Islet of Langerhans (tissue), 1 donor: ENCODE measurements around the gene EVA1A.

Experiments
- FAIRE-seq: peaks from one replicate; lab custom pipeline; 2011; peaks lifted over from hg19 to GRCh38; lab: Jason Lieb, UNC

EVA1A gene

DNA sequence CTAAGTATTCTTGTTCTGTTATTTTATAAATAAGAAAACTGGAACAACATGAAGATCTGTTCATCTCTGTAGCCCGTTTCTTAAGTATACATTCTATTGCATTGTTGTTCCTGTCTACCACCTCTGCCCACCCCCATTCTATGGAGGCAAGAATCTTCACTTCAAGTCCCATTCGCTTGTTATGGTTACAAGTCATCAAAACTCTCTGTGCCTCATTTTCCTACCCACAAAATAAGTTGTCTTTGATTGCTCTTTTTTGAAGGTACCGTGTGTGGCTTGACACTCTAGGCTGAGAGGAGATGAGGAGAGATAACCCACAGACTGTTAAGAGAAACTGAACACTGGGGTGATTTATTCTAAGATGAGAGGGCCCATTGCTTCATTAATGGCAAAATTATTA, 2.9 kb upstream of the EVA1A start:
- FAIRE-seq = no peak

DNA sequence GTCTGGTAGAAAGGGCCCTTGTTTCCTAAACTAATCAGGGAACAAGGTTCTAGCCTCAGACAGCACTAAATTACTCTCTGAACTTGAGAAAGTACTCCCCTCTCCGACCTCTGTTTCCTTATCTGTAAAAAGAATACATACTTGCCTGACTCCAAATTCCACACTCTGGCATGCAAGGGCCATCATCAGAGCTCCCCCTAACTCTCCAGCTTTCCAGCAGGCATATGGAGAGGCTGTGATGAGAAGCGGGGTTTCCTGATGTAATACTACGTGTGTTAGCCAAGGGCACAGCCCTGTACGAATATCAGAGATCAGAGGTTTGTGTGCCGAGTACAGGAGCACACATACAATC, 1.8 kb upstream of the EVA1A start:
- FAIRE-seq = no peak

DNA sequence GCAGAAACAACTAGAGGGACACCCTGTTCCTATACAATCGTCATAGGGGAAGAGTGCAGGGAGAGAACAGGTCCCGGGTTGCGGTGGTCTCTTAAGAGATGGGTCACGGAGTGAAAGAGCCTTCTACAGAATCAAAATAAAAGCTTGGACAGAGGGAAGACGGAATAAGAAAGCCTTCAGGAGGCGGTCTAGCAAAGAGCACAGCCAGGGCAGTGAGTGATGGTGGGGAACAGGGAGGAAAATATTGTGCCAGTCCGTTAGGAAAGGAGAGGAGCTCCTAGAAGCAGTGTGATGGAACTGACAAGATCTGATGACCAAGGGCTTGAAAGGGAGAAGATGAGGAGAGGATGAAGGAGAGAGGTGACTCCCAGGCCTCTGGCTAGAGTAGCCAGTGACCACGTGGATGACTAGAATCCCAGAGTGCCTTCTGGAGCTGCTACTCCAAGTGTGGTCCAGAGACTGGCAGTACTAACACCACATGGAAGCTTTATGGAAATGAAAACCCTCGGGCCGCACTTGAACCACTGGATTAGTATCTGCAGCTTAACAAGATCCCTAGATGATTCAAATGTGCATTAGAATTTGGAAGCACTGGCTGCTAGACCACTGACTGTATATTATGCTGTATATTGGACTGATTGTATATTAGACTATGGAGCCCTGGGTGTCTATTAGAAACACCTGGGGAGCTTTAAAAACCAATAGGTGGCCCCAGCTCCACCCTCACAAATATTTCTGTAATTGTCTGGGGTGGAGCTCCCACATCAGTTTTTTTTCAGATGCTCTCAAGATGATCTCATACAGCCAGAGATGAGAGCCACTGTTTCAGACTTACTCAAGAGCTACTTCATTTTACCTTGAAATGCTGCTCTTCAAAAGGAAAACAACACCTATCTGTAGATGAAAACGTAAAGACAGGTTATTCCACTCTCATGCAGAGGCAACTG, 1.1 kb upstream of the EVA1A start:
- FAIRE-seq = no peak

DNA sequence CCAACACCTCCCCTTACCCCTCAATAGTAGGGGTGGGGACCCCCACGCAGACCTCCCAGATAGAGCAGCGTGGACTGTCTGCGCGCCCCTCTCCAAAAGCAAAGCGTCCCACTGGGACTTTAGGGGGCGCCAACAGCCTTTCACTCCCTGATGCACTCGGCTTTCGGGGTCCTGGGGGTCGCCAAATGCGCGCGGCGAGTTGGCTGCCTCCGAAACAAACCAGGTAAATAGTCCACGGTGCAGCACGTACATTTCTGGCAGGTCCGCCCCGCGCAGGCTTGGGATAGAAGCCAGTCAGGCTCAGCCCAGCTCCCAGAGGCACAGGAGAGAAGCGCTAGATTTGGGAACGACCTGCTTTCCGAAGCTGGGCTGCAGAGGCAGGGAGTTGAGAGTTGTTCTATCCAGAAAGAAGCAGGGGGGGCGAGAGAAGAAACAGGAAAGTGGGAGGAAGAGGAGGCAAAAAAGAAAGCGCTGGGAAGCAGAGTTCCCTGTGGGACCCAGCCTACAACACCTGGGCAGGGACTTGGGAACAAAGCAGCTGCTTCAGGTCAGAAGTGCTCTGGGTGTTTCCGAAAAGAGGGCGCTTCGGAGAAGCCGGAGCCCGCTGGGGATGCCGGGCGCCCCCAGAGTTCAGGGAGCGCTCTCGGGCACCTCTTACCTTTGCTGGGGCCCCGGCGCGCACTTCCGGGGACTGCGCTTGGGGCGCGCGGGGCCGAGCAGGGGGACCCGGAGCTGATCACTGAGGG, 544 bp downstream of the EVA1A start:
- no peak for FAIRE-seq

DNA sequence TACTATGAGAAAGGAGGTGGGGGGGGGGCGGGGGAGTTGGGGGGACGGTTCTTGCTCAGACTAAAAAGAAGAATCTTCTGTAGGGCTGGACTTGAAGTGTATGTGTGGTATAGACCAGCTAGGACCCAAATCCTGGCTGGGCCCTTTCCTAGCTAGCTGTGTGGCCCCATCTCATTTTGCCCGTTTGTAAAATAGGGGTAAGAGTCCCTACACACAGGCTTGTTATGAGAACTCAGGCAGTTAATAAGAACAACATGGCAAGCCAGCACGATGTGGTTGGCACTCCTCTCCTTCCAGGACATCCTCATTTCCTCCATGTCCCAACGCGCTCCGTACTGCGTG, 1.1 kb downstream of the EVA1A start:
- FAIRE-seq = no peak

DNA sequence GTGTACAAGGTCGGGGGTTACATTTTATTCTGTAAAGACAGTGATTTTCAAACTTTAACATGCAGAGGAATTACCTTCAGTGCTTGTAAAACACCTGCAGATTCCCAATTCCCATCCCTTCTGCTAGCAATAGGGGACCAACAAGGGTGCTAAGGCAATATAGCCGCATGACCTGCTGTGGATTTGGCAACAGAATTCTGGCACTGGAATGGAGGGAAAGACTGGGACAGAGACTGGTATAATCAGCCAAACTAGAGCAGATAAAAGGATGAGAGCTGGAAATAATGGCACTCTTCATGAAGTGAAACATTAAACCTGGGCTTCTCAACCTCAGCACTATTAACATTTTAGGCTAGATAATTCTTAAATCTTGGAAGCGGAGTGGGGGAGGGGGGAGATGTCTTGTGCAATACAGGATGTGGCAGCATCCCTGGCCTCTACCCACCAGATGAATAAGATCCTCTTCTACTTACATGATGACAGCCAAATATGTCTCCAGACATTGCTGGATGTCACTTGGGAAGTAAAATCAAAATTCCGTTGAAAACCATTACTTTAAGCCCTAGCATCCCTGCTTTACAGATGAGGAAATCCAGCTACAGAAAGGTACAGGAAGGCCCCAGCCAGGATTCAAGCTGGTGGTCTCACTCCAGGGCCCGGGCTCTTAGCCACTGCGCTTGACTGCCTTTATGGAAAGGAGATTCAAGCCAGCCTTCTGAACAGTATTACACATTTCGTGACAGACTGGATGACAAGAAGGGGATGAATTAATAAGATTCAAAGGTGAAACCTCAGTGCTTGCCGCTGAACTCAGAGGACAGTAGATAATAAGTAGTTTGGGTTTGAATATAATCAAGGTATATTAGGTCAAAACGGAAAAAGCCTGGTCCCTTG, 1.7 kb downstream of the EVA1A start:
- no peak for FAIRE-seq

DNA sequence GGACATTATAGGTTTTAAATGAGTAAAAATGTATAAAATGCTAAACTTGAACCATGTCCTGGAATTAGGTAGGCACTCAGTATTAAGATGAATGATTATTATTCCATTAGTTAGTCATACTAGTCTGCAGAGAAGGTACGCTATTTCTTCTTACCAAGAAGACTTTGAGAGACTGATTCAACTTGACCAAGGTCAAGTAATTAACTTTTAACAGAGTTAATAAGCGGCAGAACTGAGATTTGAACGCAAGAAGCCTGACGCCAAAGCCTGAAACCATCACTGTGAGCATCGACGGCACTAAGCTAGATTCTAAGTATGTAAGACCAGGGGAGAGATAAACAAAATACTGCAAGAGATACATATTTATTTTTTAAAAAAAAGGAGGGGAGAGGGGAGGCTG, 2.6 kb downstream of the EVA1A start:
- no peak for FAIRE-seq

DNA sequence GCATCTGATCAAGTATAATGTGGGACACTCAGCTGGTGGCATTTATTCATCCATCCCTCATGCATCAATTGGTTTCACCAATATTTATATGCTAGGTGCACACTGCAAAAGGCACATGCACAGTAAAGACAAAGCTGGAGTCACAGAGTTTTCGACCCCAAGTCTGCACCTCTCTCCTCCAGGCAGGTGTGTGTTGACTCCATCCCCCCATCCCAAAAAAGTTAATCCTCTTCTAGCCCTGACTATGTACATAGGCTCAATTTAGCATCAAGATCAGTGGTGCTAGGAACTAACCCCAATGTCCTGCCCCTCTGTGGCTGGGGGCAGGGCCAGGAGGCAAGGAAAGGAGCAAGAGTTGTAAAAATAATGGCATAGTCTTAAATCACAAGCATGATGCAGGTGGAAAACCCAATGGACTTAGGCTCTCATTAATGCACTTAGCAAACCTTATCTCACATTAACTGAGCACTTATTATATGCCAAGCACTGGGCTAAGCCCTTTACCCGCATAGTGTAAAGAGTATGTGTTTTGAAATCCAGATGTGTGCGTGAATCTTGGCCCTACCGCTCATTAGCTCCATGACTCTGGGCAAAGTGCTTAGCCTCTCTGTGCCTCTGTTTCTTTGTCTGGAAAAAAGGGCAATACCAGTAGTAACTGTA, 3.1 kb downstream of the EVA1A start:
- FAIRE-seq = no peak

DNA sequence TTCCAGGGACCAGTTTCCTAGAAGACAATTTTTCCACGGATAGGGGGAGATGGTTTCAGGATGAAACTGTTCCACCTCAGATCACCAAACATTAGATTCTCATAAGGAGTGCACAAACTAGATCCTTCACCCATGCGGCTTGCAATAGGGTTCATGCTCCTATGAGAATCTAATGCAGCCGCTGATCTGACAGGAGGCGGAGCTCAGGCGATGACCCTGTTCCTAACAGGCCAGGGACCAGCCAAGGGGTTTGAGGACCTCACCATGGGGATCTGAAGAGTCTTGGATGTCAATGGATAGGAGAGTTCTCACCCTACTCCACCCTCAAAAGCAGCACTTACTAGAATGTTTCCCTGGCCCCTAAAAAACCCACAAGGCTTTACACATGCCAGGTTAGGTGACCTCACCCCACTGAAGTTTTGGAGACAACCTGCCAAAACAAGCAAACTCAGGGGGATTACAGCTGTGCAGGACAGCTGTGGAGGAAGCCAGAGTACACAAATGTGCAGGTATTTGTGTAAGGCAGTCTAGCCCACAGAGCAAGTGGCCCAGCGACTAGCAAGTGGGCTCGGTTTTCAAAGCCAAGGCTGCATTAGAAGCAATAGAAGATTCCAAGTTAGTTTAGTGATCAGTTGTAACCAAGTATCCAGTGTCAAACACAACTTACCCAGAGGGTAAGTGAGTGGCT, 3.9 kb downstream of the EVA1A start:
- FAIRE-seq = no peak

DNA sequence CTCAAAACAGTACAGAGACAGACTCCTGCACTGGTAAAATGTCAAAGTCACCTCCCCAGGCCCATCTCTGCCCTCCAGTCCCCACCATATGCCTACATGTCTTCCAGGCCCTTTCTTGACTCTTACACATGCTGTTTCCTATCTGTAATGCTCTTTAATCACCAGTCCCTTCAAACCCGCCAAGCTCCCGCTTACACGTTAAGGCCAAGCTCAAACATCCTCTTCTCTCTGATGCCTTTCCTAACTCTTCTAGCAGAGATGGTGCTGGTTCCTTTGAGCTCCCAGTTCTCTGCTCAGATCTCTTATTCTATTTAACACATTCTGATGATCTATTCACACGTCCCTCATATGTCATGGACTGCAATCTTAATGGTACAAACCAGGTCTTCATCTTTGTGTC, 5.0 kb downstream of the EVA1A start:
- no peak for FAIRE-seq

DNA sequence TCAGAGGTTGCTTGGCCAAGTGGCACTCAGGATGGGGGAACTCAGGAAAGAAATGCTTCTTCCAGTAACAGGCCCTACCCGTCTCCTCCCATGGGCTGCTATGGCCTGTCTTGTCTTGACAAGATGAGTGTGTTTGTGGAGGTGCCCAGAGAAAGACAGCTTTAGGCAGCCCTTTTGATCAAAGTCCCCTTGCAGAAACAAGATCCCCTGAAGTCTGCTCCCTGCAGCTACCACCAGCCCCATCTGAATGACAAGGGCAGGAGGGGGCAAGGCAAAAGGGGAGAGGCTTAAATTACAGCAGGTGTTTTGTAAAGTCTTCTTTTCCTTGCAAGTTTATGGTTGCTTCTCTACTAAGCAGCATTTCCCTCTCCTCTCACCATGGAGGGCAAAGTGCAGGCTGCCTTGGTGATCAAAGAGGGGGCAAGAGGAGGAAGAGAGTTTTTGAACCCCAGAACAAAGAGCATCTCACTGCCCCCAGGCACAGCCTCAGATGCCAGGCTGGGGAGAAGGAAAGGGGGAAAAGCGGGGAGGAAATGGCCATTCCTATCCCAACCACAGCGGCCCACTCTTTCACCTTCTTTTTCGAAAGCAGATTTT, 6.7 kb downstream of the EVA1A start:
- FAIRE-seq = no peak

DNA sequence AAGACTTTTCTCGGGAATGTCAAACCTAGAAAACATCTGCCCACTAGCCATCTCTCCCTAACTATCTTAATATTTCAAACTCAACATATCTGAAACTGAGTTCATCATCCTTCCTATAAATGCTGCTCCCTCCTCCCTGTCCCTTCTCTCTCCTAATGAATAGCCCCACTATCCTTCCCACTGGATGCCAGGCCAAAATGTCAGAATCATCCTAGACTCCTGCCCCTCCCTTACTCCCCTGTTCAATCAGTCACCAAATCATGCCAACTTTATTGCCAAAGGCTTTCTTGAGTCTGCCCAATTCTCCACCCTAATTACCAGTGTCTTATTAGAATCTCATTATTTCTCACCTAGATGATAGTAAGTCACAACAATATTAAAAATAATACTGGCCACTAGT, 8.5 kb downstream of the EVA1A start:
- no peak for FAIRE-seq

DNA sequence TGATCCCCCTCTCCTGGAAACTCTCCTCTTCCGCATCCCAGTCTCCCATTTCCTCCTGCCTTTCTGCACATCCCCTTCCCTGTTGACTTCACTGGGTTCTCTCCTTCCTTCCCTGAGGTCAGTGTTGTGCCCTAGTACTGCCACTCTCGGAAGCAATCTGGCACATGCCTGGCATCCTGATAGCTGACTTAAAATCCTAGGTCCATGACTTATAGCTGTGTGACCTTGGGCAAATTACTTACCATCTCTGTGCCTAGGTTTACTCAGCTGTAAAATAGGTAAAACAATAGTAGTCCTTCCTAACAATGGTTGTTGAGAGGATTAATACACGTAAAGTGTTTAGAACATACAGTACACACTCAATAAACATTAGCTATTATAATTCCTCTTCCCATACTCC, 9.3 kb downstream of the EVA1A start:
- FAIRE-seq = no peak

DNA sequence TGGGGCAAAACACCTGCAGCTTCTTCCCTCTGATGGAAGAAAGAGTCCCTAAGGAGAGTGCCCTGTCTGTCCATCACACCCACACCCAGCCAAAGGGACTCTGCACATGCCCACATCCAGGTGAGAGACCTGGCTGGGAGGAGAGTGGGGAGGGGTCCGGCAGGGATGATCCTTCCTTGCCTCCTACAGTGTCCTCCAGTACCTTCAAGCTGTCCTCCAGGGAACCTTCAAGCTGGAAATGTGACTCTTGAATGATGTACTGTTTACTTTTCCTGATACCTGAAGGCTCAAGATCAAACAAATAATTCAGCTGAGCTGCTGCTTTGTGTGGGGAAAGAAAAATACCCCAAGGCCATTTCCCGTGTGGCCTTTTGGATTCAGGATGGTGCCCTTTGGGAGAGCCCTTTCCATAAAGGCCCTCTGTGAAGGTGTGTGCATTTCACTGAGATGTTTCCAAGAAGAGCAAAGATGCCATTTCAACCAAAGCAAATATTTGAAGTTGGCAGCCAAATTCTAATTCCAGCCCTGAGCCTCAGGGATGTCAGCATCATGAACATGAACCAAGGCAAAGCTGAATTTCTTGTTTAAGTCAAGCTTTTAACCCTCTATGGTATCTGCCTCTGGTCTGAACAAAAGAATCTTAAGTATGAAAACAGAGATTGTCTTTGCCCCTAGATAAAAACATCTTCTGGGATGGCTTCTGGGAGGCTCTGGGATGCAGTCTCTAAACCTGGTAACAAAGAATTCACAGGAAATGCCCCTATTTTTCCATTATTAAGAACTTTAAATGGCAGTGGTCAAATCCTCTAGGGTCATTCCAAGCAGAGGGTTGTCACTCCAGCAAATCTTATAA, 11.1 kb downstream of the EVA1A start:
- no peak for FAIRE-seq

DNA sequence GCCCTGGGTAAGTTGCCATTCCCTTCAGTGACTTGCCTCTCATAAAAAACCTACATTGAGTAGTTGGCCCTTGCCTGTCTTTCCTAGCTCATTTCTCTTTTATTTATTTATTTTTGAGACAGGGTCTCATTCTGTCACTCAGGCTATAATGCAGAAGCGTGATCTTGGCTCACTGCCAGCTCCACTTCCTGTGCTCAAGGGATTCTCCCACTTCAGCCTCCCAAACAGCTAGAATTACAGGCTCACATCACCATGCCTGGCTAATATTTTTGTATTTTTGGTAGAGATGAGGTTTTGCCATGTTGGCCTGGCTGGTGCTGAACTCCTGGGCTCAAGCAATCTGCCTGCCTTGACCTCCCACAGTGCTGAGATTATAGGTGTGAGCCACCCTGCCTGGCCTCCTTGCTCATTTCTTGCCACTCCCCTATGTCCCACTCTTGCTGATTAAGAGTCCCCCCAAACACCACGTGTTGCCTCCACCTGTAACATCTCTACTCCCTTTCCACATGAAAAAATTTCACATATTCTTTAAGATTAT, 12.6 kb downstream of the EVA1A start:
- FAIRE-seq = no peak

DNA sequence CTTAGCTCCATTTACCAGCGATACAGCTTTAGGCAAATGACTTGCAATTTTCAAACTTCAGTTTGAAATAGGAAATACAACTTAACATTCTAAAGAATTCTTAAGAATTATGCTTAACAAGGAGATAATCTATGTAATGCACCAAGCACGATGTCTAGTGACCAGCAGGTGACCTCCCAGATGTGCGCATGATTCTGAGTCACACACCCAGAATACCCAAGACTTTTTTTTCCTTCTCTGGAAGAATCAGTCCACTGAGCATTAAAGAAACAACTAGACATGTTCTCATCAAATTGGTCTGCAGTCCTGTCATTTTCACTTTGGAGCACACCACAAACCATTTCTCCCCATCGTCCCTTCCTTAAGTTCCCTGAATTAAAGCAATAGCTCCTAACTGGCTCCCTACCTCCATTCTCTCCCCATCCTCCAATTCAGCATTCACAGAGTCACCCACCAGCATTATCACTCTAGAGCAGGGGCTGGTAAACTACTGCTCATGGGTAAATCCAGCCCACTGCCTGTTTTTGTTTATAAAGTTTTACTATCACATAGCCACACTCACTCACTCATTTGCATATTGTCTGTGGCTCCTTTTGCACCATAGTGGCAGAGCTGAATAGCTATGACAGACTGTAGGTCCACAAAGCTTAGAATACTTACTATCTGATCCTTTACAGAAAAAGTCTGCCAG, 13.2 kb downstream of the EVA1A start:
- FAIRE-seq = no peak

DNA sequence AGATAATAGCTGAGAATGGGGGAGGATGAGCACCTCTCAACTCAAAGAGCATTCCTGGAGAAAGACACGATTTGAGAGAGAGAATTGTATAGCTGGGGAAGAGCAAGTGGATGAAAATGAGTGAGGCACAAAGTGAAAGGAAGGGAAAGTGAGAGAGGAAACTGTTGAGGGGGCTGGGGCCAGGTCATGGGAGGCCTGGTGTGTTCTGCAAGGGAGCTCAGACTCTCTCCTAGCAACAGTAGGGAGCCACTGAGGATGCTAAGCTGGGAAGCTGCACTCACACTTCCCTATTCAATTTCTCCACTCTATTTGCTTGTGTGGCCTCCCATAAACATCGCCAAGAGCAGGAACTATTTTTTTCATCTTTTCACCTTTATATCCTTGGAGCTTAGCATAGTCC, 14.8 kb downstream of the EVA1A start:
- no peak for FAIRE-seq

DNA sequence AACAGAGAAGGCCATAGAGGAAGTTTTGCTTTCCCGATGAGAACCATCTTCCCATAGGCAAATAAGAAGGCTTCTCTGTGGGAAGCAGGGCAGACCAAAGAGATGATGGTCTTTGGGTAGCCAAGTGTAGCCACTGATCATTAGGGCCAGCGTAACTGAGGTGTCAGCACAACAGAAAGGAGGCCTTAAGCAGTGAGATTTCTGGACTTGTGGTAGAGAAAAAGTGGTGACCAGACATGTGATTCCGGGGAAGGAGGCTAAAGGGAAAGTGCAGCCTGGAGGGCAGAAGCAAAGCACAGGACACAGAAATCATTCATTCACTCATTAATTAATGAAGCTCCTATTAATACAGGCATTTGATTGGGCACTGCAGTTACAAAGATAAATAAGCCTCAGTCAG, 15.4 kb downstream of the EVA1A start:
- no peak for FAIRE-seq

DNA sequence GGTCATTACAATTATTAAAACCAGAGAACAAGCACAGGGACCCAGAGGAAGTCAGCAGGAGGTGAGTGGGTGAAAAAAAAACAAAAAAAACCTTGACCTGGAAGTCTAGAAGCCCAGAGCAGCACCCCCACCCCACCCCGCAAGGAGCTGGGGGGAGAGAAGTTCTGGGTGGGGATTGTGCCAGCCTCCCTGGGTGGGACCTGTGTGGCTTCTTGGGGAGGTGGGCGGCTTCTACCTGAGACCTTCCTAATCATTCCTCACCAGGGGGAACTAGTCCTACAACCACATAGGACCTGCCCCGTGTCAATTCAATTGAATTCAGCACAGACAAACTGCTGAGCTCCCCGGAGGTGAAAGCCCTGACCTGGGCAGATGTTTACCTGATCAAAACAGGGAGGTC, 17.3 kb downstream of the EVA1A start:
- FAIRE-seq = no peak
